Measurements from ENCODE around the gene TNNI3. TPM values are rescaled to one million over a fixed set of nuclear protein-coding genes. Genes with fewer than 3 reads are reported as not detected.

The TNNI3 gene
- total RNA-seq, 4 donors from 2014 or later: not detected

DNA sequence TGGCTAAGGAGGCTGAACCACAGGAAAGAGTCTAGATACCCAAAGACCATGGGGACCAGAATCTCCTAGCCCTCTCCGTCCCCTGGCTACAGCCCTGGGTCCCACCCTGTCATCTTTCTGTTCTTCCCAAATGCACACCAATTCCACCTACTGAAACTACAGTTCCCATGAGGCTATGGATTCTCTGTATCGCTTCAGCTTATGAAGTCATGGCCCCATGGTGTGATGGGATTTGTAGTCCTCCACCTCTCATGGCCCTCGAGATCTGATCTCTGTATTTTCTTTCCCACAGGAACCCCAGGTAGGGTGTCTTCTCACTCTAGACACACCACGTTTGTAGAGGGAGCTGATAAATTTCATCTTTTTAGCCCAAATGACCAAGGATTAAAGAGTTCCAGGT lies 40.0 kb upstream of the TNNI3 start:
- TF ChIP-seq CTCF (IDR thresholded peaks at IDR 0.05): no peak
- no peak for TF ChIP-seq POLR2A (IDR thresholded peaks at IDR 0.05)
- Histone ChIP-seq H3K36me3 (peaks cover 0 to 83% (median 0%) of the 10 kb centered on the region in 3 donors), H3K27me3 (no peaks in the 10 kb centered on the region), H3K9me3 (no peaks in the 10 kb centered on the region), H3K4me1 (no peaks in the 10 kb centered on the region), H3K27ac (no peak overlapping the region), H3K4me3 (no peak overlapping the region)
- no peak for DNase-seq

DNA sequence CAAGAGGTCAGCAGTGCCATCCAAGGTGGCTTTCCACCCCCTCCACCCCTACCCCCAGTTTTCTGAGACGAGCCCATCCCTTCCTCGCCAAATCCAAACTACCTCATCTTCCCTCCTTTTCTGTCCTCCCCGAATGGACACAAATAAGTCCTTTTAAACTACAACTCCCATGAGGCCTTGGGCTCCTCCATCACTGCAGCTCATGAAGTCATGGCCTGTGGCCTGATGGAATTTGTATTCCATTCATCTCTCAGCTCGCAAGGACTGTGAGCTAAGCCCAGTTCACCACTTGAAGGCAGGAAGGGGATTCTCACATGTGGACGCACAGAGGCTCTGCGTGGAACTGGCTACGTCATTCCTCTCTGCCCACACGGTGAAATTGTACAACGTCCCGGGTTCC lies 39.3 kb upstream of the TNNI3 start:
- no peak overlapping the region for H3K27ac ChIP-seq
- TF ChIP-seq POLR2A (IDR thresholded peaks at IDR 0.05) (no peak), CTCF (IDR thresholded peaks at IDR 0.05) (no peak)
- peaks cover 0 to 81% (median 0%) of the 10 kb centered on the region in 3 donors for H3K36me3 ChIP-seq
- no peaks in the 10 kb centered on the region for H3K9me3 ChIP-seq
- no peak for DNase-seq
- no peaks in the 10 kb centered on the region for H3K4me1 ChIP-seq
- no peak overlapping the region for H3K4me3 ChIP-seq
- H3K27me3 ChIP-seq: no peaks in the 10 kb centered on the region

DNA sequence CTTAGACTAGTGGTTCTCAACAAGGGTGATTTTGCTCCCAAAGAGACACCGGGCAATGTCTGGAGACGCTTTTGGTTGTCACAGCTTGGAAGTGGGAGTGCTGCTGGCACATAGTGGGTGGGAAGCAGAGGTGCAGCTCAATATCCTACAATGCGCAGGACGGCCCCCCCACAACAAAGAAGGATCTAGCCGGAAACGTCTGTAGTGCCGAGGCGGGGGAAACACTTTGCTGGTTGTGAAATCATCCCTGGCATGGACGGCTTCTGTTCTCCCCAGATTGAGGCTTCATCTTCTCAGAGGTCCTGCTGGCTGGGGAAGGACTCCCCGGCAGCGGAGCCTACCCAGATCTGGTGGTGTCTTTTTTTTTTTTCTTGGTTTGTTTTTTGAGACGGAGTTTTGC lies 35.9 kb upstream of the TNNI3 start:
- H3K27ac ChIP-seq: no peak overlapping the region
- H3K36me3 ChIP-seq: peaks cover 0 to 69% (median 0%) of the 10 kb centered on the region in 3 donors
- no peak for TF ChIP-seq POLR2A (IDR thresholded peaks at IDR 0.05)
- no peak for TF ChIP-seq CTCF (IDR thresholded peaks at IDR 0.05)

DNA sequence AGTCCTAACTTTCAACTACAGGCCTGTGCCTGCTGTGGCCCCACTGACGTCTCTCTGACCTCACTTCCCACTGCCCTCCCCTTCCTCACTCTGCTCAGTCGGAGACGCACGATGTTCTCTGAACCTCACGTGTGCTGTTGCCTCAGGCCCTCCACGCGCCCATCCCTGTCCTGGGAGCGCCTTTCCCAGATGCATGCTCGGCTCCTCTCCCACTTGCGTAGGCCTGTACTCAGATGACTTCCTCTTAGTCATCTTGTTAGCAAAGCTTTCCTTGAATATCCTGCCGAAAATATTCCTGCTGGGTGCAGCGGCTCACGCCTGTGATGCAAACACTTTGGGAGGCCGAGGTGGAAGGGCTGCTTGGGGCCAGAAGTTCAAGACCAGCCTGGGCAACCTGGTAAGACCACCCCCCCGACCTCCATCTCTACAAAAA lies 31.9 kb upstream of the TNNI3 start:
- Histone ChIP-seq H3K4me1 (no peaks in the 10 kb centered on the region), H3K36me3 (peaks cover 0 to 67% (median 0%) of the 10 kb centered on the region in 3 donors), H3K4me3 (no peak overlapping the region), H3K27ac (peak overlapping the region in 2 of 4 donors; percentile 29 to 65), H3K27me3 (no peaks in the 10 kb centered on the region), H3K9me3 (no peaks in the 10 kb centered on the region)
- DNase-seq: no peak
- TF ChIP-seq CTCF (IDR thresholded peaks at IDR 0.05): no peak
- TF ChIP-seq POLR2A (IDR thresholded peaks at IDR 0.05): no peak

More for the DNA sequence above, 35.9 kb upstream of the TNNI3 start:
- DNase-seq: no peak
- no peaks in the 10 kb centered on the region for H3K4me1 ChIP-seq
- H3K4me3 ChIP-seq: no peak overlapping the region
- no peaks in the 10 kb centered on the region for H3K27me3 ChIP-seq
- no peaks in the 10 kb centered on the region for H3K9me3 ChIP-seq

- Histone ChIP-seq H3K27ac (peak overlapping the region in 2 of 4 donors; percentile 29 to 65), H3K27me3 (no peaks in the 10 kb centered on the region), H3K4me3 (no peak overlapping the region), H3K36me3 (peaks cover 0 to 61% (median 0%) of the 10 kb centered on the region in 3 donors), H3K9me3 (no peaks in the 10 kb centered on the region), H3K4me1 (no peaks in the 10 kb centered on the region)
- DNase-seq: no peak
- no peak for TF ChIP-seq POLR2A (IDR thresholded peaks at IDR 0.05)
- no peak for TF ChIP-seq CTCF (IDR thresholded peaks at IDR 0.05)
Observed at GRCh38 chr19:55188625-55189024, 31.1 kb upstream of the TNNI3 start.

- Histone ChIP-seq H3K4me1 (no peaks in the 10 kb centered on the region), H3K36me3 (peaks cover 0 to 47% (median 0%) of the 10 kb centered on the region in 3 donors), H3K27ac (no peak overlapping the region), H3K9me3 (no peaks in the 10 kb centered on the region), H3K4me3 (no peak overlapping the region), H3K27me3 (no peaks in the 10 kb centered on the region)
- DNase-seq: no peak
- TF ChIP-seq CTCF (IDR thresholded peaks at IDR 0.05) (no peak), POLR2A (IDR thresholded peaks at IDR 0.05) (no peak)
Observed at GRCh38 chr19:55186080-55186479, 28.5 kb upstream of the TNNI3 start.
